WI38 (cell line): ENCODE measurements around the gene ABHD17A.

ENCODE experiments used
- H3K4me3 ChIP-seq: 2 replicates; pipeline ENCODE4 v1.5.1; 2011; ENCODE audit warnings: low read depth, mild to moderate bottlenecking, control low read depth, low read length
- CTCF ChIP-seq: IDR thresholded peaks from 2 replicates; pipeline ENCODE4 v1.5.1; 2012; ENCODE audit warnings: low read depth, mild to moderate bottlenecking, control low read depth, low read length

ABHD17A gene

GRCh38 chr19:1828279-1829238, 56.7 kb downstream of the ABHD17A start:
- TF ChIP-seq CTCF, result no peak
- H3K4me3 ChIP-seq, result no peak overlapping the region

- no peak overlapping the region for H3K4me3 ChIP-seq
- TF ChIP-seq CTCF, result no peak
Observed at GRCh38 chr19:1827566-1828278, 57.6 kb downstream of the ABHD17A start.
